ENCODE measurements around the gene RIMBP2. TPM values are rescaled to one million over a fixed set of nuclear protein-coding genes. Genes with fewer than 3 reads are reported as not detected.

RIMBP2 gene
- total RNA-seq, 1 donor from 2014 or later: 0.25 TPM

DNA sequence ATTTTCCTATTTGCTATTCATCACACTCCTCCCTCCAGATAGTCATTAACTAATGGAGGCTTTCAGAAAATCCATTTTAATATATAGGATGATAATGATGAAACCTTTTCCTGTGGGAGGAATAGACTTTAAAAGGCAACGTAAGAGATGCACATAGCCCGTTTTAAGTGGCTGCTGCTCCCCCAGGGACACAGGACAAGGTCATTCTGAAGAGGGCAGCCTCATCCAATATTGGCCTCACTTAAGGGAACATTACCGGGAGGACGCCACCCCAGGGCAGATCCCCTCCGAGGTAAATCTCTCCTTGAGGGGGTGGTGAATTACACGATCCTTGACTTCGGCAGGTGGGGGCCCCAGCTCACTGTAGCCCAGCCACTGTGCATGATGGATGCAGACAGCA, 246.5 kb downstream of the RIMBP2 start:
- intact Hi-C loops (cut with DNase I): no loop called here
- no peak for TF ChIP-seq POLR2A (IDR thresholded peaks at IDR 0.05)

DNA sequence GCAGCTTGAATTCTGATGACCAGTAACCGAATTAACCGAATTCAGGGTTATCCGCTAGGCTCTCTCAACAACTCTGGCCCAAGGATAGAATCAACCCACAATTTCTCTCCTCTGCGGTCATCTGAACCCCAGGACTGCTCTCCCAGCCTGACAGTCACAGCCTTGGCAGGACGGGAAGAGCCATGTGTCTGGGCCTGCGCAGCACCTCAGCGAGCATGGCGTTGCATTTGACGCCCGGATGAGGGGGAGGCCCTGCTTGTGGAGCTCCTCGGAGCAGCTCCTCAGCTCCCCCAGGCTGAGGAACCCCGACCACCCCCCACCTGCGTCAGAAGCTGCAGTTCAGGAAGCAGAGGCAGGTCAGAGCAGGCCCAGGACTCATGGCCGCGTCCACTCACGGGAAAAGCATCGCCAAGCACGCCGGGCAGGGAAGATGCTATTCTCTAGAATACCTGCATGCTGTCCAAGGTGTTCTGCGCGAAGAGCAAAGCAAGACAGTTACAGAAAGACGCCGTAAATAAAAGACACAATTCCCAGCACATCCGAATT, 247.3 kb downstream of the RIMBP2 start:
- H3K27me3 ChIP-seq: no peaks in the 10 kb centered on the region
- no peak for DNase-seq (ENCODE audit: extremely low spot score in 2 of 2)
- no peak overlapping the region for H3K4me3 ChIP-seq
- peaks cover 6% of the 10 kb centered on the region for H3K9me3 ChIP-seq
- TF ChIP-seq, protein P1, sequence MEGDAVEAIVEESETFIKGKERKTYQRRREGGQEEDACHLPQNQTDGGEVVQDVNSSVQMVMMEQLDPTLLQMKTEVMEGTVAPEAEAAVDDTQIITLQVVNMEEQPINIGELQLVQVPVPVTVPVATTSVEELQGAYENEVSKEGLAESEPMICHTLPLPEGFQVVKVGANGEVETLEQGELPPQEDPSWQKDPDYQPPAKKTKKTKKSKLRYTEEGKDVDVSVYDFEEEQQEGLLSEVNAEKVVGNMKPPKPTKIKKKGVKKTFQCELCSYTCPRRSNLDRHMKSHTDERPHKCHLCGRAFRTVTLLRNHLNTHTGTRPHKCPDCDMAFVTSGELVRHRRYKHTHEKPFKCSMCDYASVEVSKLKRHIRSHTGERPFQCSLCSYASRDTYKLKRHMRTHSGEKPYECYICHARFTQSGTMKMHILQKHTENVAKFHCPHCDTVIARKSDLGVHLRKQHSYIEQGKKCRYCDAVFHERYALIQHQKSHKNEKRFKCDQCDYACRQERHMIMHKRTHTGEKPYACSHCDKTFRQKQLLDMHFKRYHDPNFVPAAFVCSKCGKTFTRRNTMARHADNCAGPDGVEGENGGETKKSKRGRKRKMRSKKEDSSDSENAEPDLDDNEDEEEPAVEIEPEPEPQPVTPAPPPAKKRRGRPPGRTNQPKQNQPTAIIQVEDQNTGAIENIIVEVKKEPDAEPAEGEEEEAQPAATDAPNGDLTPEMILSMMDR (IDR thresholded peaks at IDR 0.05): no peak
- no peak for TF ChIP-seq POLR2A (IDR thresholded peaks at IDR 0.05)
- TF ChIP-seq POLR2AphosphoS5 (IDR thresholded peaks at IDR 0.05; ENCODE audit: insufficient read depth in 1 of 2, low read depth in 1 of 2): no peak
- H3K27ac ChIP-seq: no peak overlapping the region
- intact Hi-C loops (cut with DNase I): no loop called here
- no peaks in the 10 kb centered on the region for H3K36me3 ChIP-seq
- H3K4me1 ChIP-seq: no peaks in the 10 kb centered on the region

More for the DNA sequence above, 246.5 kb downstream of the RIMBP2 start:
- Histone ChIP-seq H3K27me3 (no peaks in the 10 kb centered on the region), H3K4me1 (no peaks in the 10 kb centered on the region), H3K4me3 (no peak overlapping the region), H3K27ac (no peak overlapping the region), H3K36me3 (no peaks in the 10 kb centered on the region), H3K9me3 (peaks cover 6% of the 10 kb centered on the region)
- DNase-seq (ENCODE audit: extremely low spot score in 2 of 2): no peak

DNA sequence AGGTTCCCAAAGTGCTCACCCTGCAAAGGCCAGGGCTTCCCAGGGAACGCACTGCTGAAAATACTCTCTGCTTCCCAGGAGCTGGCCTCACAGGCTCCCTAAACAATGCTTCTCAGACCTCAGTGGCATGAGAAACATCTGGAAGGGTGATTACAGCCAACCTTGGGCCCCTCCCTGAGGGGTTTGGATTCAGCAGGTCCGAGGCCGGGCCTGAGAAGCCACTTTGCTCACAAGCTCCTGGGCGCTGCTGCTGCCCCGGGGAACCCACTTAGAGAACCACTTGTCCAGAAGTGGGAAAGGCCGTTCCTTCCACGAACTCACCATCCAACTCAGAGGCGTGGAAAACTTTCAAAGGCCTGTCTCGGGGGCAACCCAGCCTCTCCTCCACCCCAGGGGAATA, 247.9 kb downstream of the RIMBP2 start:
- intact Hi-C loops (cut with DNase I): no loop called here
- Histone ChIP-seq H3K36me3 (no peaks in the 10 kb centered on the region), H3K9me3 (peaks cover 6% of the 10 kb centered on the region), H3K27me3 (no peaks in the 10 kb centered on the region), H3K4me1 (no peaks in the 10 kb centered on the region), H3K4me3 (no peak overlapping the region), H3K27ac (no peak overlapping the region)
- no peak for DNase-seq (ENCODE audit: extremely low spot score in 2 of 2)
- no peak for TF ChIP-seq POLR2AphosphoS5 (IDR thresholded peaks at IDR 0.05; ENCODE audit: insufficient read depth in 1 of 2, low read depth in 1 of 2)
- TF ChIP-seq POLR2A (IDR thresholded peaks at IDR 0.05): no peak
- TF ChIP-seq, protein P1 (IDR thresholded peaks at IDR 0.05): no peak

DNA sequence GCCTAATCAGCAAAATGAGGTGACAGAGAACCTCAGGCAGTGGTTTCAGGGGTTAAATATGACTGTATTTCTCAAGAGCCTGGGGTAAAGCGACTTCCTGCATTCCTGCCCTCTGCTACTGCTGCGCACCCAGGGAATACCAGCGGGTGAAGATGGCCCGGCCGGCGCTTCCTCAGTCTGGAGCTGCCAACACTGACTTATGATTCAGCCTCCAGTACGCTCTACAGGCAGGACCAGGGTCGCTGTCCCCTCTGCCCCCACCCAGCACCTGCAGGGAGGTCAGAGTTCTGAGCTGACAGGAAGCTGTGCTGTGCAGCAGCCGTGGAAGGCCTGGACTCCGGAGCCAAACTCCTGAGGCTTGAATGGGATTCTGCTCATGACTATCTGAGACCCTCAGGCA, 250.5 kb downstream of the RIMBP2 start:
- Histone ChIP-seq H3K4me1 (no peaks in the 10 kb centered on the region), H3K4me3 (no peak overlapping the region), H3K36me3 (no peaks in the 10 kb centered on the region), H3K27ac (no peak overlapping the region), H3K27me3 (no peaks in the 10 kb centered on the region), H3K9me3 (peaks cover 6% of the 10 kb centered on the region)
- no peak for TF ChIP-seq POLR2A (IDR thresholded peaks at IDR 0.05)
- no peak for TF ChIP-seq POLR2AphosphoS5 (IDR thresholded peaks at IDR 0.05; ENCODE audit: insufficient read depth in 1 of 2, low read depth in 1 of 2)
- TF ChIP-seq, protein P1 (IDR thresholded peaks at IDR 0.05): no peak
- no peak for DNase-seq (ENCODE audit: extremely low spot score in 2 of 2)
- intact Hi-C loops (cut with DNase I): no loop called here

DNA sequence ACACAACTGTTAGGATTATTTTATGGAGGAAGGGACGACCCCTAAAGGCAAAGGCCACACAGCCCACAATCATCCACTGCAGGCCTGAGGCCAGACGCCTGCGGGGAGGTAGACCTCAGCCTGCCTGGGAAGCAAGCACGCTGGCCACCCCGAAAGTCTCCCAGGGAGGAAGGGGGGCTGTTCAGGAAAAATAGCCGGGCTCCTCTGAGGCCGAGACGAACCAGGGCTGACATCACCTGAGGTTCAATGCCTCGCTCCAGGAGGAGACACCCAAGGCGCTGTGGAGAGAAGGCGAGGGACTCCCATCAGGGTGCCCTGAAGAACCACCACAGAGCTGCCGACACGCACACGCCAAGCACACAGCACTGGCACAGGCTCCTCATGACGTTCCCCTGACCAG, 251.1 kb downstream of the RIMBP2 start:
- Histone ChIP-seq H3K27ac (no peak overlapping the region), H3K9me3 (peaks cover 6% of the 10 kb centered on the region), H3K4me3 (no peak overlapping the region), H3K36me3 (no peaks in the 10 kb centered on the region), H3K27me3 (no peaks in the 10 kb centered on the region), H3K4me1 (no peaks in the 10 kb centered on the region)
- DNase-seq (ENCODE audit: extremely low spot score in 2 of 2): no peak
- intact Hi-C loops (cut with DNase I): no loop called here
- TF ChIP-seq POLR2A (IDR thresholded peaks at IDR 0.05): no peak
- no peak for TF ChIP-seq POLR2AphosphoS5 (IDR thresholded peaks at IDR 0.05; ENCODE audit: insufficient read depth in 1 of 2, low read depth in 1 of 2)
- TF ChIP-seq, protein P1 (IDR thresholded peaks at IDR 0.05): no peak

All from vagina (tissue), 2 donors.